ENCODE measurements around the gene ANKRD40. TPM values are rescaled to one million over a fixed set of nuclear protein-coding genes. Genes with fewer than 3 reads are reported as not detected.

ANKRD40 gene
- total and polyA plus RNA-seq, 2 donors (not counting 3 experiments of a cell fraction or from before 2014, with no cell fraction given): 24.5 to 56.0 TPM

DNA sequence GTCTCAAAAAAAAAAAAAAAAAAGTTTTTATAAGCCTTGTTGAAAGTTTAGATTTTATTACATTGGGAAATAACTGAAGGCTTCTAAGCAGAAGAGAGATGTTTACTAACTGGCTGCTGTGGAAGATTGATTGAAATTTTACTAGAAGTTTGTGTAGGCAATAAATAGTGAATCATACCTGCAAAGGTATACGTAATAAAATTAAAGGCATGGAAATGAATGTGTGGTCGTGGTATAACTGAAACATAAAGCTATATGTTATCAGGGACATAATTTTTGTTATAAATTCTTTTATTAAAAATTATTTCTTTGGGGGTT lies 20.4 kb upstream of the ANKRD40 start:
- DNase-seq (ENCODE audit: low read depth, low spot score) (no peak), FAIRE-seq (no peak)
- no peaks in the 10 kb centered on the region for H3K9me3 ChIP-seq (replicated peaks; ENCODE audit: control insufficient read depth, insufficient read depth, low read length)
- peaks cover 100% of the 10 kb centered on the region for H3K79me2 ChIP-seq (ENCODE audit: control insufficient read depth, insufficient read depth, low read length)
- no peak overlapping the region for H3K4me2 ChIP-seq (ENCODE audit: insufficient read depth, low read length)
- no TSS peak for BruUV-seq (replicated peaks)
- no peaks in the 10 kb centered on the region for H3K4me1 ChIP-seq (ENCODE audit: control insufficient read depth, extremely low read depth, insufficient read depth, low read length)
- ChIA-PET CTCF (interaction anchor here (1.2 to 2.1 kb wide), 2 partner anchors 15 to 19 kb away, joined by 3 to 5 read pairs; no protein-coding TSS in a partner anchor), POLR2A (no interaction called here)
- H2AFZ ChIP-seq (ENCODE audit: low read depth, low read length): no peak overlapping the region
- no peak overlapping the region for H3K27ac ChIP-seq (ENCODE audit: insufficient read depth, low read depth, low read length)
- no peak overlapping the region for H3K9ac ChIP-seq (replicated peaks; ENCODE audit: extremely low read depth, insufficient read depth, low read length)
- no peaks in the 10 kb centered on the region for H3K27me3 ChIP-seq (ENCODE audit: control insufficient read depth in 2 of 2, insufficient read depth in 2 of 2, low read length in 2 of 2)
- H3K36me3 ChIP-seq (ENCODE audit: control insufficient read depth in 2 of 2, extremely low read depth in 1 of 2, insufficient read depth in 2 of 2, low read length in 2 of 2): no peaks in the 10 kb centered on the region
- TF ChIP-seq MYC (IDR thresholded peaks at IDR 0.05; ENCODE audit: low read depth, low read length): no peak
- TF ChIP-seq POLR2AphosphoS5 (IDR thresholded peaks at IDR 0.05; ENCODE audit: insufficient read depth, low read depth, low read length): no peak
- TF ChIP-seq, protein P1, sequence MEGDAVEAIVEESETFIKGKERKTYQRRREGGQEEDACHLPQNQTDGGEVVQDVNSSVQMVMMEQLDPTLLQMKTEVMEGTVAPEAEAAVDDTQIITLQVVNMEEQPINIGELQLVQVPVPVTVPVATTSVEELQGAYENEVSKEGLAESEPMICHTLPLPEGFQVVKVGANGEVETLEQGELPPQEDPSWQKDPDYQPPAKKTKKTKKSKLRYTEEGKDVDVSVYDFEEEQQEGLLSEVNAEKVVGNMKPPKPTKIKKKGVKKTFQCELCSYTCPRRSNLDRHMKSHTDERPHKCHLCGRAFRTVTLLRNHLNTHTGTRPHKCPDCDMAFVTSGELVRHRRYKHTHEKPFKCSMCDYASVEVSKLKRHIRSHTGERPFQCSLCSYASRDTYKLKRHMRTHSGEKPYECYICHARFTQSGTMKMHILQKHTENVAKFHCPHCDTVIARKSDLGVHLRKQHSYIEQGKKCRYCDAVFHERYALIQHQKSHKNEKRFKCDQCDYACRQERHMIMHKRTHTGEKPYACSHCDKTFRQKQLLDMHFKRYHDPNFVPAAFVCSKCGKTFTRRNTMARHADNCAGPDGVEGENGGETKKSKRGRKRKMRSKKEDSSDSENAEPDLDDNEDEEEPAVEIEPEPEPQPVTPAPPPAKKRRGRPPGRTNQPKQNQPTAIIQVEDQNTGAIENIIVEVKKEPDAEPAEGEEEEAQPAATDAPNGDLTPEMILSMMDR (IDR thresholded peaks at IDR 0.05; ENCODE audit: extremely low read depth in 1 of 2, insufficient read depth in 1 of 2, low read depth in 1 of 2, low read length in 2 of 2): no peak
- TF ChIP-seq GATA2 (IDR thresholded peaks at IDR 0.05; ENCODE audit: insufficient read depth, insufficient read length, low read depth, low read length): no peak
- TF ChIP-seq FOS (IDR thresholded peaks at IDR 0.05; ENCODE audit: borderline replicate concordance, insufficient read depth, low read length): no peak
- no peak for TF ChIP-seq POLR2A (IDR thresholded peaks at IDR 0.05; ENCODE audit: low read depth, low read length)
- TF ChIP-seq, protein P2, sequence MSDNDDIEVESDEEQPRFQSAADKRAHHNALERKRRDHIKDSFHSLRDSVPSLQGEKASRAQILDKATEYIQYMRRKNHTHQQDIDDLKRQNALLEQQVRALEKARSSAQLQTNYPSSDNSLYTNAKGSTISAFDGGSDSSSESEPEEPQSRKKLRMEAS (IDR thresholded peaks at IDR 0.05; ENCODE audit: insufficient read depth, insufficient read length): no peak
- TF ChIP-seq JUN (IDR thresholded peaks at IDR 0.05; ENCODE audit: borderline replicate concordance, insufficient read depth, insufficient read length, low read depth): no peak
- no peak for TF ChIP-seq EZH2 (IDR thresholded peaks at IDR 0.05; ENCODE audit: borderline replicate concordance, low read depth, low read length, severe bottlenecking)
- intact Hi-C loops (cut with micrococcal nuclease) (no loop called here), dilution Hi-C loops (cut with MboI; ENCODE audit: extremely low pct_ligation_motif_present, low sequenced_read_pairs) (no loop called here)
- no peak overlapping the region for H3K4me3 ChIP-seq (replicated peaks in 1 of 3; ENCODE audit: insufficient read depth in 1 of 3, low read depth in 1 of 3, low read length in 3 of 3)
- H3K9me1 ChIP-seq (replicated peaks; ENCODE audit: control insufficient read depth, extremely low read depth, insufficient read depth, low read length): no peaks in the 10 kb centered on the region
- peaks cover 17% of the 10 kb centered on the region for H4K20me1 ChIP-seq (replicated peaks; ENCODE audit: control insufficient read depth, extremely low read depth, insufficient read depth, low read length)
